GM23338 (cell line): ENCODE results near the gene PLA2G2E. TPM values are rescaled to one million over a fixed set of nuclear protein-coding genes. Genes with fewer than 3 reads are reported as not detected.
A peak's percentile ranks its signal among the peaks of the same experiment; 100 is the strongest.

Experiments
- ATAC-seq: fragments of 200-7000 bp; cut with Tn5 transposase; 3 replicates; pipeline ENCODE4 v1.9.1; 2020
- DNase-seq: peaks from one replicate; pipeline ENCODE4 v3.0.0-alpha.2; 2015; ENCODE audit warnings: low spot score
- H2AFZ ChIP-seq: fragments of 200-600 bp; sonication (generic); 2 replicates; pipeline ENCODE4 v1.8.0; 2016; ENCODE audit warnings: antibody characterized with exemption, mild to moderate bottlenecking, moderate library complexity
- H3F3A ChIP-seq: fragments of 200-600 bp; sonication (generic); replicated peaks from 2 replicates; pipeline ENCODE4 v1.8.0; 2017; ENCODE audit warnings: antibody characterized with exemption, mixed run types, low read depth
- H3K27ac ChIP-seq: fragments of 200-600 bp; sonication (generic); 2 replicates; pipeline ENCODE4 v1.6.1; 2016; ENCODE audit warnings: low read depth
- H3K27me3 ChIP-seq: fragments of 200-600 bp; sonication (generic); 2 replicates; pipeline ENCODE4 v1.8.0; 2016; ENCODE audit warnings: mild to moderate bottlenecking, mixed run types, moderate library complexity; ENCODE audit not compliant: insufficient read depth
- H3K36me3 ChIP-seq: fragments of 200-600 bp; sonication (generic); 2 replicates; pipeline ENCODE4 v1.8.0; 2016; ENCODE audit warnings: mild to moderate bottlenecking; ENCODE audit not compliant: insufficient read depth
- H3K4me1 ChIP-seq: fragments of 200-600 bp; sonication (generic); 2 replicates; pipeline ENCODE4 v1.8.0; 2016; ENCODE audit warnings: mild to moderate bottlenecking, moderate library complexity; ENCODE audit not compliant: insufficient read depth
- H3K4me2 ChIP-seq: fragments of 200-600 bp; sonication (generic); 2 replicates; pipeline ENCODE4 v1.7.1; 2017; ENCODE audit warnings: mixed run types
- H3K4me3 ChIP-seq: fragments of 200-600 bp; sonication (generic); 2 replicates; pipeline ENCODE4 v1.6.1; 2016; ENCODE audit warnings: mixed run types
- H3K79me2 ChIP-seq: fragments of 200-600 bp; sonication (generic); replicated peaks from 2 replicates; pipeline ENCODE4 v1.8.0; 2017; ENCODE audit warnings: mild to moderate bottlenecking; ENCODE audit not compliant: insufficient read depth
- H3K9me2 ChIP-seq: fragments of 200-600 bp; sonication (generic); 2 replicates; pipeline ENCODE4 v1.8.0; 2017; ENCODE audit not compliant: insufficient read depth
- H4K20me1 ChIP-seq: fragments of 200-600 bp; sonication (generic); replicated peaks from 2 replicates; pipeline ENCODE4 v1.8.0; 2017; ENCODE audit warnings: mild to moderate bottlenecking; ENCODE audit not compliant: insufficient read depth
- H3K27ac Mint-ChIP-seq: 2 replicates; pipeline ENCODE4 v1.8.0; 2020; ENCODE audit warnings: inconsistent platforms, mild to moderate bottlenecking, moderate library complexity, mixed read lengths
- H3K27me3 Mint-ChIP-seq: 3 replicates; pipeline ENCODE4 v1.8.0; 2022; ENCODE audit warnings: low read depth, mild to moderate bottlenecking, moderate library complexity, mixed read lengths, inconsistent platforms; ENCODE audit not compliant: insufficient read depth, poor library complexity
- H3K36me3 Mint-ChIP-seq: 3 replicates; pipeline ENCODE4 v1.8.0; 2021; ENCODE audit warnings: low read depth, mild to moderate bottlenecking, inconsistent platforms, moderate library complexity, mixed read lengths
- H3K4me1 Mint-ChIP-seq: 3 replicates; pipeline ENCODE4 v1.8.0; 2020; ENCODE audit warnings: mild to moderate bottlenecking, inconsistent platforms, mixed read lengths
- H3K4me3 Mint-ChIP-seq: 3 replicates; pipeline ENCODE4 v1.8.0; 2021; ENCODE audit warnings: moderate library complexity, mild to moderate bottlenecking, inconsistent platforms, mixed read lengths
- H3K9me3 Mint-ChIP-seq: 3 replicates; pipeline ENCODE4 v1.8.0; 2020; ENCODE audit warnings: moderate library complexity, mild to moderate bottlenecking, inconsistent platforms, mixed read lengths
- CTCF ChIP-seq, 2 experiments: fragments of 200-600 bp in 1 of 2; sonication (generic) in 1 of 2; conservative IDR thresholded peaks; 2 replicates each; pipeline versions ENCODE4 v1.5.1 to v1.6.1; 2016 to 2017; ENCODE audit warnings: antibody characterized with exemption in 2 of 2, low read depth in 2 of 2, mild to moderate bottlenecking in 2 of 2, moderate library complexity in 1 of 2
- ETS1 ChIP-seq: IDR thresholded peaks from 2 replicates; pipeline ENCODE4 v1.6.1; 2016; ENCODE audit warnings: antibody characterized with exemption
- EZH2phosphoT487 ChIP-seq: fragments of 200-600 bp; sonication (generic); IDR thresholded peaks from one replicate; pipeline ENCODE4 v1.8.1; 2018; ENCODE audit warnings: antibody characterized with exemption; ENCODE audit not compliant: unreplicated experiment
- REST ChIP-seq: IDR thresholded peaks from one replicate; pipeline ENCODE4 v1.6.1; 2018; ENCODE audit warnings: antibody characterized with exemption; ENCODE audit not compliant: unreplicated experiment
- polyA plus RNA-seq: library from polyadenylated mRNA; unstranded; fragments of >200 nt; fragmentation: Nextera tagmentation; extraction: Ambion mirVana; gene quantifications from 2 replicates; pipeline ENCODE4 v1.2.1, GENCODE V29; 2016
- total RNA-seq: library from RNA; depleted of rRNA; stranded (reverse); fragments of >200 nt; shearing (Covaris generic); gene quantifications from 2 replicates; pipeline ENCODE4 v1.2.3, GENCODE V29; 2014

The PLA2G2E gene
- total and polyA plus RNA-seq, 2 experiments from 2014 or later, result not detected

- Histone ChIP-seq H3F3A (no peaks in the 10 kb centered on the region), H3K79me2 (no peaks in the 10 kb centered on the region), H3K9me2 (0 out of 2 replicates have a peak, but pooled peaks cover 4% of the 10 kb centered on the region), H3K4me1 (no peaks in the 10 kb centered on the region), H3K36me3 (no peaks in the 10 kb centered on the region), H4K20me1 (no peaks in the 10 kb centered on the region), H2AFZ (no peak overlapping the region), H3K4me3 (no peak overlapping the region), H3K27ac (no peak overlapping the region), H3K4me2 (no peak overlapping the region), H3K27me3 (no peaks in the 10 kb centered on the region)
- no peaks in the 10 kb centered on the region for H3K36me3 Mint-ChIP-seq
- ATAC-seq, result no peak
- H3K9me3 Mint-ChIP-seq, result no peaks in the 10 kb centered on the region; the same call in 2 of the 3 replicates
- H3K27me3 Mint-ChIP-seq, result peaks cover 6% of the 10 kb centered on the region
- H3K4me3 Mint-ChIP-seq, result no peak overlapping the region
- TF ChIP-seq REST (no peak), ETS1 (no peak)
- H3K4me1 Mint-ChIP-seq, result peaks cover 5% of the 10 kb centered on the region; the same call in 1 of the 3 replicates
- no peak for DNase-seq
- H3K27ac Mint-ChIP-seq, result no peak overlapping the region
Observed at GRCh38 chr1:19923953-19924346, 533 bp upstream of the PLA2G2E start.

GRCh38 chr1:19922015-19922688 lies 1.3 kb downstream of the PLA2G2E start:
- Histone ChIP-seq H3K9me2 (0 out of 2 replicates have a peak, but pooled peaks cover 4% of the 10 kb centered on the region), H3K27me3 (no peaks in the 10 kb centered on the region), H3K4me3 (no peak overlapping the region), H3K79me2 (no peaks in the 10 kb centered on the region), H3K27ac (no peak overlapping the region), H3K4me2 (no peak overlapping the region), H3F3A (no peaks in the 10 kb centered on the region), H3K4me1 (no peaks in the 10 kb centered on the region), H2AFZ (no peak overlapping the region), H4K20me1 (no peaks in the 10 kb centered on the region), H3K36me3 (no peaks in the 10 kb centered on the region)
- no peak overlapping the region for H3K27ac Mint-ChIP-seq
- ATAC-seq (no peak), DNase-seq (no peak)
- no peaks in the 10 kb centered on the region; the same call in 2 of the 3 replicates for H3K9me3 Mint-ChIP-seq
- H3K27me3 Mint-ChIP-seq, result peaks cover 6% of the 10 kb centered on the region
- no peak overlapping the region for H3K4me3 Mint-ChIP-seq
- H3K4me1 Mint-ChIP-seq, result peaks cover 5% of the 10 kb centered on the region; the same call in 1 of the 3 replicates
- 0 out of 4 replicates have a peak, but pooled peaks of 1 of the 2 experiments have one; percentile 3 for TF ChIP-seq CTCF (conservative IDR thresholded peaks at IDR 0.05; ENCODE audit: low read depth in 2 of 2)
- TF ChIP-seq EZH2phosphoT487, result no peak
- H3K36me3 Mint-ChIP-seq, result no peaks in the 10 kb centered on the region
